ENCODE data around the gene CDT1. TPM values are rescaled to one million over a fixed set of nuclear protein-coding genes. Genes with fewer than 3 reads are reported as not detected.

CDT1 gene
- total and polyA plus RNA-seq, 4 experiments from 2014 or later, result 0.17 to 0.26 (median 0.18) TPM

- peaks cover 66% of the 10 kb centered on the region for H3K4me1 ChIP-seq (ENCODE audit: insufficient read depth, low read length)
- H3K27ac ChIP-seq (ENCODE audit: low read depth, low read length), result no peak overlapping the region
- no peaks in the 10 kb centered on the region for H3K9me3 ChIP-seq (ENCODE audit: control insufficient read depth in 1 of 2, low read length in 2 of 2)
- no peak overlapping the region for H3K27ac Mint-ChIP-seq
- intact Hi-C loops (cut with micrococcal nuclease), result no loop called here
- no peaks in the 10 kb centered on the region for H3K9me3 Mint-ChIP-seq
- POLR2A ChIA-PET (ENCODE audit: partially characterized antibody), result interaction anchor here (0.9 to 1.9 kb wide), 5 partner anchors 9 to 37 kb away, joined by 3 to 10 read pairs (median 3); no protein-coding TSS in a partner anchor
- peak in 1 of 5 donors; percentile 24 for DNase-seq
- peaks cover 0 to 6% of the 10 kb centered on the region in 2 donors for H3K36me3 Mint-ChIP-seq
- peaks cover 4% of the 10 kb centered on the region for H3K36me3 ChIP-seq (ENCODE audit: insufficient read depth, low read length)
- H3K4me3 Mint-ChIP-seq, result no peak overlapping the region
- CTCF ChIA-PET (ENCODE audit: partially characterized antibody), result interaction anchor here (1.1 to 1.5 kb wide), 4 partner anchors 13 to 35 kb away, joined by 3 to 4 read pairs (median 4); no protein-coding TSS in a partner anchor
- peaks cover 5 to 49% (median 24%) of the 10 kb centered on the region in 4 donors for H3K4me1 Mint-ChIP-seq
- H3K27me3 Mint-ChIP-seq, result no peaks in the 10 kb centered on the region
- no peaks in the 10 kb centered on the region for H3K27me3 ChIP-seq (ENCODE audit: insufficient read depth, low read length)
- H3K4me3 ChIP-seq (ENCODE audit: low read length in 2 of 2), result no peak overlapping the region
Measured at GRCh38 chr16:88772871-88773811, 30.4 kb upstream of the CDT1 start.

- peaks cover 4% of the 10 kb centered on the region for H3K36me3 ChIP-seq (ENCODE audit: insufficient read depth, low read length)
- intact Hi-C loops (cut with micrococcal nuclease), result no loop called here
- no peak overlapping the region for H3K4me3 ChIP-seq (ENCODE audit: low read length in 2 of 2)
- POLR2A ChIA-PET (ENCODE audit: partially characterized antibody), result interaction anchor here (0.9 to 1.9 kb wide), 5 partner anchors 8 to 37 kb away, joined by 3 to 10 read pairs (median 3); no protein-coding TSS in a partner anchor
- Mint-ChIP-seq H3K36me3 (peaks cover 0 to 6% of the 10 kb centered on the region in 2 donors), H3K4me1 (peaks cover 5 to 51% (median 25%) of the 10 kb centered on the region in 4 donors), H3K27ac (peak overlapping the region in 2 of 7 donors; percentile 4 to 41), H3K27me3 (no peaks in the 10 kb centered on the region), H3K4me3 (peak overlapping the region in 1 of 8 donors; percentile 8), H3K9me3 (no peaks in the 10 kb centered on the region)
- H3K27ac ChIP-seq (ENCODE audit: low read depth, low read length), result no peak overlapping the region
- no peaks in the 10 kb centered on the region for H3K27me3 ChIP-seq (ENCODE audit: insufficient read depth, low read length)
- peaks cover 66% of the 10 kb centered on the region for H3K4me1 ChIP-seq (ENCODE audit: insufficient read depth, low read length)
- DNase-seq, result peak in 1 of 5 donors; percentile 37
- CTCF ChIA-PET (ENCODE audit: partially characterized antibody), result interaction anchor here (1.1 to 1.5 kb wide), 3 partner anchors 19 to 36 kb away, joined by 3 to 4 read pairs (median 4); no protein-coding TSS in a partner anchor
- H3K9me3 ChIP-seq (ENCODE audit: control insufficient read depth in 1 of 2, low read length in 2 of 2), result no peaks in the 10 kb centered on the region
Measured at GRCh38 chr16:88773812-88774291, 29.7 kb upstream of the CDT1 start.

GRCh38 chr16:88774544-88775393 is 28.8 kb upstream of the CDT1 start:
- H3K9me3 ChIP-seq (ENCODE audit: control insufficient read depth in 1 of 2, low read length in 2 of 2), result no peaks in the 10 kb centered on the region
- H3K27me3 Mint-ChIP-seq, result no peaks in the 10 kb centered on the region
- no peaks in the 10 kb centered on the region for H3K9me3 Mint-ChIP-seq
- ChIA-PET POLR2A (ENCODE audit: partially characterized antibody) (interaction anchor here (0.9 to 1.9 kb wide), 4 partner anchors 9 to 36 kb away, joined by 3 to 7 read pairs (median 3); no protein-coding TSS in a partner anchor), CTCF (ENCODE audit: partially characterized antibody) (interaction anchor here (1.1 to 1.5 kb wide), 3 partner anchors 20 to 37 kb away, joined by 3 to 4 read pairs (median 4); no protein-coding TSS in a partner anchor)
- H3K27me3 ChIP-seq (ENCODE audit: insufficient read depth, low read length), result no peaks in the 10 kb centered on the region
- no peak overlapping the region for H3K4me3 ChIP-seq (ENCODE audit: low read length in 2 of 2)
- peaks cover 2 to 50% (median 24%) of the 10 kb centered on the region in 4 donors for H3K4me1 Mint-ChIP-seq
- H3K36me3 ChIP-seq (ENCODE audit: insufficient read depth, low read length), result no peaks in the 10 kb centered on the region
- H3K27ac Mint-ChIP-seq, result peak overlapping the region in 3 of 7 donors; percentile 4 to 42 (median 35)
- peak overlapping the region in 1 of 8 donors; percentile 7 for H3K4me3 Mint-ChIP-seq
- peaks cover 0 to 6% of the 10 kb centered on the region in 2 donors for H3K36me3 Mint-ChIP-seq
- no peak overlapping the region for H3K27ac ChIP-seq (ENCODE audit: low read depth, low read length)
- intact Hi-C loops (cut with micrococcal nuclease), result no loop called here
- peaks cover 66% of the 10 kb centered on the region for H3K4me1 ChIP-seq (ENCODE audit: insufficient read depth, low read length)
- DNase-seq, result no peak

- Mint-ChIP-seq H3K9me3 (no peaks in the 10 kb centered on the region), H3K4me3 (peak overlapping the region in 1 of 8 donors; percentile 5), H3K27me3 (no peaks in the 10 kb centered on the region), H3K36me3 (peaks cover 0 to 10% of the 10 kb centered on the region in 2 donors), H3K4me1 (peaks cover 7 to 52% (median 32%) of the 10 kb centered on the region in 4 donors), H3K27ac (peak overlapping the region in 3 of 7 donors; percentile 48 to 66 (median 54))
- intact Hi-C loops (cut with micrococcal nuclease), result no loop called here
- DNase-seq, result no peak
- Histone ChIP-seq H3K27me3 (ENCODE audit: insufficient read depth, low read length) (no peaks in the 10 kb centered on the region), H3K4me1 (ENCODE audit: insufficient read depth, low read length) (peaks cover 66% of the 10 kb centered on the region), H3K27ac (ENCODE audit: low read depth, low read length) (no peak overlapping the region), H3K4me3 (ENCODE audit: low read length in 2 of 2) (no peak overlapping the region), H3K36me3 (ENCODE audit: insufficient read depth, low read length) (no peaks in the 10 kb centered on the region), H3K9me3 (ENCODE audit: control insufficient read depth in 1 of 2, low read length in 2 of 2) (no peaks in the 10 kb centered on the region)
- CTCF ChIA-PET (ENCODE audit: partially characterized antibody), result no interaction called here
- POLR2A ChIA-PET (ENCODE audit: partially characterized antibody), result interaction anchor here (0.8 to 1.1 kb wide), 3 partner anchors 9 to 30 kb away, joined by 3 to 4 read pairs (median 3); no protein-coding TSS in a partner anchor
Measured at GRCh38 chr16:88775825-88776224, 27.8 kb upstream of the CDT1 start.

GRCh38 chr16:88777471-88778270 is 25.9 kb upstream of the CDT1 start:
- Histone ChIP-seq H3K27ac (ENCODE audit: low read depth, low read length) (peak overlapping the region; percentile 34), H3K9me3 (ENCODE audit: control insufficient read depth in 1 of 2, low read length in 2 of 2) (no peaks in the 10 kb centered on the region), H3K36me3 (ENCODE audit: insufficient read depth, low read length) (no peaks in the 10 kb centered on the region), H3K4me3 (ENCODE audit: low read length in 2 of 2) (no peak overlapping the region), H3K27me3 (ENCODE audit: insufficient read depth, low read length) (no peaks in the 10 kb centered on the region), H3K4me1 (ENCODE audit: insufficient read depth, low read length) (peaks cover 70% of the 10 kb centered on the region)
- Mint-ChIP-seq H3K27ac (peak overlapping the region; percentile 24 to 84 (median 78)), H3K36me3 (peaks cover 0 to 17% of the 10 kb centered on the region in 2 donors), H3K9me3 (peaks cover 0 to 1% (median 0%) of the 10 kb centered on the region in 8 donors), H3K4me1 (peaks cover 23 to 64% (median 46%) of the 10 kb centered on the region in 4 donors), H3K27me3 (no peaks in the 10 kb centered on the region), H3K4me3 (peak overlapping the region in 3 of 8 donors; percentile 20 to 52 (median 44))
- ChIA-PET POLR2A (ENCODE audit: partially characterized antibody) (interaction anchor here (8.8 kb wide), 1 partner anchor 32 kb away, joined by 138 read pairs; no protein-coding TSS in a partner anchor), CTCF (ENCODE audit: partially characterized antibody) (interaction anchor here (0.7 to 10.7 kb wide), 2 partner anchors 33 to 40 kb away, joined by 3 to 137 read pairs; no protein-coding TSS in a partner anchor)
- no peak for DNase-seq
- intact Hi-C loops (cut with micrococcal nuclease), result no loop called here

GRCh38 chr16:88778271-88778525 is 25.4 kb upstream of the CDT1 start:
- Mint-ChIP-seq H3K27me3 (no peaks in the 10 kb centered on the region), H3K27ac (peak overlapping the region in 6 of 7 donors; percentile 70 to 83 (median 78)), H3K9me3 (peaks cover 0 to 1% (median 0%) of the 10 kb centered on the region in 8 donors), H3K36me3 (peaks cover 0 to 20% of the 10 kb centered on the region in 2 donors), H3K4me3 (peak overlapping the region in 4 of 8 donors; percentile 17 to 52 (median 32)), H3K4me1 (peaks cover 28 to 69% (median 51%) of the 10 kb centered on the region in 4 donors)
- ChIA-PET CTCF (ENCODE audit: partially characterized antibody) (interaction anchor here (0.7 to 10.7 kb wide), 2 partner anchors 33 to 40 kb away, joined by 3 to 137 read pairs; no protein-coding TSS in a partner anchor), POLR2A (ENCODE audit: partially characterized antibody) (interaction anchor here (8.8 kb wide), 1 partner anchor 32 kb away, joined by 138 read pairs; no protein-coding TSS in a partner anchor)
- DNase-seq, result no peak
- Histone ChIP-seq H3K9me3 (ENCODE audit: control insufficient read depth in 1 of 2, low read length in 2 of 2) (no peaks in the 10 kb centered on the region), H3K4me1 (ENCODE audit: insufficient read depth, low read length) (peaks cover 72% of the 10 kb centered on the region), H3K27me3 (ENCODE audit: insufficient read depth, low read length) (no peaks in the 10 kb centered on the region), H3K36me3 (ENCODE audit: insufficient read depth, low read length) (no peaks in the 10 kb centered on the region), H3K27ac (ENCODE audit: low read depth, low read length) (peak overlapping the region; percentile 34), H3K4me3 (ENCODE audit: low read length in 2 of 2) (no peak overlapping the region)
- intact Hi-C loops (cut with micrococcal nuclease), result no loop called here

Measured in CD4-positive, alpha-beta memory T cell (primary cell).